Esophagus muscularis mucosa (tissue), 4 donors: ENCODE measurements around the gene EIF4G3.

Experiments used
- EP300 ChIP-seq: sonication (generic); formaldehyde crosslinking; IDR thresholded peaks from one replicate; pipeline ENCODE4 v1.6.1; 2017; ENCODE audit warnings: antibody characterized with exemption
- POLR2A ChIP-seq: fragments of 450-650 bp; IDR thresholded peaks from one replicate; pipeline ENCODE4 v1.6.1; 2017; ENCODE audit warnings: antibody characterized with exemption, moderate library complexity, mild to moderate bottlenecking, low read depth
- POLR2AphosphoS5 ChIP-seq, 2 donors: sonication (generic); formaldehyde crosslinking; IDR thresholded peaks; one replicate each; pipeline ENCODE4 v1.6.1; 2017; ENCODE audit warnings: antibody characterized with exemption in 2 of 2
- TF ChIP-seq, protein P1 (sequence below), 3 experiments: fragments of 200-600 bp in 2 of 3; fragments of 450-650 bp in 1 of 3; sonication (generic) in 2 of 3; IDR thresholded peaks; one replicate each; pipeline ENCODE4 v1.5.1; 2017 to 2019; ENCODE audit warnings: antibody characterized with exemption in 3 of 3, mild to moderate bottlenecking in 2 of 3, moderate library complexity in 1 of 3

DNA sequence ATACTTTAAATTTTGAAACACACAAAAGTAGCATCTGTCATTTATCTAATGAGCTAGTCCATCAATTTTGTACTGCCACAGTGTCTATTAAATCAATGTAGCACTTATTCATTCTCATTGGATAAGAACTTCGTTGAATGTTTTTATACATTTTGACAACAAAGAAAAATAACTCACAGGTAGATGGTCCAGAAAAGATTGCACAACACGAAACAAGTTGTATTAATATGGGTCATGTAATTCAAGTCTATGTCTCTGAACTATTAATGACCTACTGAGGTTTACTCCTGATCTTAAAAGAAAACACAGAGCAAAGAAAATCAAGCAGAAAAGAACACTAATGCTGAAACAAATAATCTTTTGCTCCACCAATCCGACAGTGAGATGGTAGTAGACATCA, 404.9 kb downstream of the EIF4G3 start:
- TF ChIP-seq, protein P1, sequence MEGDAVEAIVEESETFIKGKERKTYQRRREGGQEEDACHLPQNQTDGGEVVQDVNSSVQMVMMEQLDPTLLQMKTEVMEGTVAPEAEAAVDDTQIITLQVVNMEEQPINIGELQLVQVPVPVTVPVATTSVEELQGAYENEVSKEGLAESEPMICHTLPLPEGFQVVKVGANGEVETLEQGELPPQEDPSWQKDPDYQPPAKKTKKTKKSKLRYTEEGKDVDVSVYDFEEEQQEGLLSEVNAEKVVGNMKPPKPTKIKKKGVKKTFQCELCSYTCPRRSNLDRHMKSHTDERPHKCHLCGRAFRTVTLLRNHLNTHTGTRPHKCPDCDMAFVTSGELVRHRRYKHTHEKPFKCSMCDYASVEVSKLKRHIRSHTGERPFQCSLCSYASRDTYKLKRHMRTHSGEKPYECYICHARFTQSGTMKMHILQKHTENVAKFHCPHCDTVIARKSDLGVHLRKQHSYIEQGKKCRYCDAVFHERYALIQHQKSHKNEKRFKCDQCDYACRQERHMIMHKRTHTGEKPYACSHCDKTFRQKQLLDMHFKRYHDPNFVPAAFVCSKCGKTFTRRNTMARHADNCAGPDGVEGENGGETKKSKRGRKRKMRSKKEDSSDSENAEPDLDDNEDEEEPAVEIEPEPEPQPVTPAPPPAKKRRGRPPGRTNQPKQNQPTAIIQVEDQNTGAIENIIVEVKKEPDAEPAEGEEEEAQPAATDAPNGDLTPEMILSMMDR (IDR thresholded peaks at IDR 0.05) = no peak
- no peak for TF ChIP-seq EP300
- no peak for TF ChIP-seq POLR2A
- TF ChIP-seq POLR2AphosphoS5 (IDR thresholded peaks at IDR 0.05) = no peak
